ENCODE data around the gene ZNF500.

The ZNF500 gene

DNA sequence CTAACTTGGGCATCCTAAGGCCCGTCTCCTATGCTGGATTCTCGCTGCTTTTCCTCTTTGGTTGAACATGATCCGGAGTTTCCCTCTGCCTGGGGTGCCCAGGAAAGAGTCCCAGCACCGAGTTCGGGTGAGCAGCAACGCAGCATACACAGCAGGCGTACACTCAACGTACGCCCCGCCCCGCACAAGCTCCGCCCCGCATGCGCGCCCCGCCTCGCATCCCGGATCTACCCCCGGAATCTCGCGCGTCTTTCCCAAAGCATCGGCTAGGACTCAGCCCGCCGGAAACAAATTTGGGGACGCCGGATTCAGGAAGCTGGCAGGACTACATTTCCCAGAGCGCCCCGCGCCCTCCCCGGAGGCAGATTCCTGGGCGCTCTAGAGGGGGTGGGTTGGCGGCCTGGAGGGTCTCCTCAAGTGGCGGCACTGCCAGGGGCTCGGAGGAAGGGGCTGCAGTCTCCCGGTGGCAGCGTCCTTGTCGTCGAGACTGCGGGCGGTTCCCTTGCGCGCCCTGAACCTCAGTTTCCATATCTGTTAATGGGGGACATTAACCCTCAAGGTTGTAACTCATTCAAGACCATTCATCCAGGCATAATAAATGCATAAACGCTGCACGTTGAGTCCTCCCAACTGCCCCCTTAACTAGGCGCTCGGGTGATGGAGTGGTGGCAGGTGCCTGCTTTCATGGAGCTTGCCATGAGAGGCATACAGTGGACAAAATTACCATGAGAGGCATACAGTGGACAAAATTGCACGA is 1.8 kb upstream of the ZNF500 start:
- TF ChIP-seq ELF4 (IDR thresholded peaks at IDR 0.05) (peak; percentile 52), L3MBTL2 (conservative IDR thresholded peaks at IDR 0.05) (no peak)
- peak; percentile 95 for DNase-seq (ENCODE audit: extremely low spot score)
- ChIA-PET POLR2A (interaction anchor here (1.0 to 3.1 kb wide), 11 partner anchors 11 to 176 kb away, joined by 3 to 19 read pairs (median 4); partner anchors contain the start of genes ANKS3, DNAAF8, NUDT16L1 and ROGDI), CTCF (interaction anchor here (0.7 kb wide), 1 partner anchor 29 kb away, joined by 3 read pairs; no protein-coding TSS in a partner anchor)

DNA sequence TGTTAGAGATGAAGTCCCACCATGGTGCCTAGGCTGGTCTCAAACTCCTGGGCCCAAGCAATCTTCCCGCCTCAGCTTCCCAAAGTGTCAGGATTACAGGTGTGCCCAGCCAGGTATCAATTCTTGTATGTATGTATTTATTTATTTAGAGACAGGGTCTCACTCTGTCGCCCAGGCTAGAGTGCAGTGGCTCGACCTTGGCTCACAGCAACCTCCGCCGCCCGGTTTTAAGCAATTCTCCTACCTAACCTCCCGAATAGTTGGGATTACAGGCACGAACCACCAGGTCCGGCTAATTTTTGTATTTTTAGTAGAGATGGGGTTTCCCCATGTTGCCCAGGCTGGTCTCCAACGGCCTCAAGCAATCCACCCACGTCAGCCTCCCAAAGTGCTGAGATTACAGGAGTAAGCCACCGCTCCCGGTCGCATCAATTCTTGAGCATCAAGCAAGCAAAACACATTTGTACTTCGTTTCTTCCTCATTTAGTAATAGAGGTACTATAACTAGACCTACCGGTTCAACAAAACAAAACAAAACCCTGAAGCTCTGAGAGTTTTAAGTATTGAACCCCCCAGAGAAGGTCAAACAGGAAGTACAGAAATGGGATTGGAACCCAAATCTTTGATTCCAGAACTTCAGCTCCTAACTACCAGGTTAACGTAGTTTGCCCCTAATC is 1.0 kb upstream of the ZNF500 start:
- no peak for DNase-seq (ENCODE audit: extremely low spot score)
- no peak for TF ChIP-seq FOXM1 (IDR thresholded peaks at IDR 0.05; ENCODE audit: borderline replicate concordance)
- no peak for TF ChIP-seq NFRKB (IDR thresholded peaks at IDR 0.05)
- TF ChIP-seq ELF4 (IDR thresholded peaks at IDR 0.05) = no peak
- TF ChIP-seq, protein P1, sequence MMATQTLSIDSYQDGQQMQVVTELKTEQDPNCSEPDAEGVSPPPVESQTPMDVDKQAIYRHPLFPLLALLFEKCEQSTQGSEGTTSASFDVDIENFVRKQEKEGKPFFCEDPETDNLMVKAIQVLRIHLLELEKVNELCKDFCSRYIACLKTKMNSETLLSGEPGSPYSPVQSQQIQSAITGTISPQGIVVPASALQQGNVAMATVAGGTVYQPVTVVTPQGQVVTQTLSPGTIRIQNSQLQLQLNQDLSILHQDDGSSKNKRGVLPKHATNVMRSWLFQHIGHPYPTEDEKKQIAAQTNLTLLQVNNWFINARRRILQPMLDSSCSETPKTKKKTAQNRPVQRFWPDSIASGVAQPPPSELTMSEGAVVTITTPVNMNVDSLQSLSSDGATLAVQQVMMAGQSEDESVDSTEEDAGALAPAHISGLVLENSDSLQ (IDR thresholded peaks at IDR 0.05) = no peak
- TF ChIP-seq ZNF384 (IDR thresholded peaks at IDR 0.05) = no peak
- no peak for TF ChIP-seq HDGF (IDR thresholded peaks at IDR 0.05; ENCODE audit: borderline replicate concordance)
- CTCF ChIA-PET = no interaction called here
- POLR2A ChIA-PET = interaction anchor here (1.0 to 3.1 kb wide), 10 partner anchors 12 to 177 kb away, joined by 3 to 19 read pairs (median 4); partner anchors contain the start of genes ANKS3, DNAAF8, ROGDI and SEPTIN12

DNA sequence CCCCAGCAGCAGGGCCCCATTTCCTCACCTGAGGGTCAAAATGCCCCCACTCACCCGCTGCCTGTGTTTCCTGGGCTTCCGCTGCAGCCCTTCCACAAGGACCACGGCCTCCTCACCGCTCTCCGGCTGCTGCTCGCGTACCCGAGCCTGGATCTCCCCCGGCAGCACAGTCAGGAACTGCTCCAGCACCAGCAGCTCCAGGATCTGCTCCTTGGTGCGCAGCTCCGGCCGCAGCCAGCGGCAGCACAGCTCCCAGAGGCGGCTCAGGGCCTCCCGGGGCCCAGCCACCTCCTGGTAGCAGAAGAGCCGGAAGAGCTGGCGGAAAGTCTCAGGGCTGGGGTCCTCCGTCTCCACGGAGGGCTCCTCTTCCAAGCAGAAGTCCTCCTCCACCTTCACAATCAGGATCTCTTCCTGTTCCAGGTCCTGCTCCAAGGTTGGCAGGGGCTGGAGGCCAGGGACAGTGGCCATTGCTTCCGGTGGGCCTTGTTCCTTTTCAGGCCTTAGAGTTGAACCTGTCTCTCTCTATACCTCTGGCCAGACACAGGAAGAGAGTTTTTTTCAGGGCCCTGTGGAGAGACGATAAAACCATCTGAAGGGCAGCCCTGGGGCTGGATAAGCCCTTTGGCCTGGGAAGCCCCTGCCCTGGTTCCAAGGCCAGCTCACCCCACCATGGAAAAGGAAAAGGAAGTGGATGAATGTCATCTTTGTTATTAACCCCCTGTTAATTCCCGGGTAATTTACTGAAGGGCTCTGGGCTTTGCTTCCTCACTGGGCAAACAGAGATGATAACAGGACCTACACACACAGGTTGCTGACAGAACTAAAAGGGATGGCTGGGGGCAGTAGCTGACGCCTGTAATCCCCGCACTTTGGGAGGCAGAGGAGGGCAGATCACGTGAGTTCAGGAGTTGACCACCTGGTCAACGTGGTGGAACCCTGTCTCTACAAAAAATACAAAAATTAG is 1.2 kb downstream of the ZNF500 start:
- ChIA-PET POLR2A (interaction anchor here (1.3 kb wide), 1 partner anchor 31 kb away, joined by 3 read pairs; the partner anchor contains the start of gene DNAAF8), CTCF (no interaction called here)
- TF ChIP-seq FOXK2 (IDR thresholded peaks at IDR 0.05) = no peak
- TF ChIP-seq SUZ12 (IDR thresholded peaks at IDR 0.05) = no peak
- no peak for TF ChIP-seq CTBP1 (IDR thresholded peaks at IDR 0.05; ENCODE audit: borderline replicate concordance)
- no peak for TF ChIP-seq LEF1 (IDR thresholded peaks at IDR 0.05; ENCODE audit: borderline replicate concordance)
- no peak for TF ChIP-seq TARDBP (IDR thresholded peaks at IDR 0.05)
- no peak for TF ChIP-seq BHLHE40 (IDR thresholded peaks at IDR 0.05; ENCODE audit: borderline replicate concordance)
- no peak for TF ChIP-seq NFRKB (IDR thresholded peaks at IDR 0.05)
- no peak for TF ChIP-seq SP1 (IDR thresholded peaks at IDR 0.05)
- TF ChIP-seq, protein P1 (IDR thresholded peaks at IDR 0.05) = no peak
- no peak for TF ChIP-seq ARNT (IDR thresholded peaks at IDR 0.05)
- no peak for TF ChIP-seq L3MBTL2 (conservative IDR thresholded peaks at IDR 0.05)
- DNase-seq (ENCODE audit: extremely low spot score) = no peak

DNA sequence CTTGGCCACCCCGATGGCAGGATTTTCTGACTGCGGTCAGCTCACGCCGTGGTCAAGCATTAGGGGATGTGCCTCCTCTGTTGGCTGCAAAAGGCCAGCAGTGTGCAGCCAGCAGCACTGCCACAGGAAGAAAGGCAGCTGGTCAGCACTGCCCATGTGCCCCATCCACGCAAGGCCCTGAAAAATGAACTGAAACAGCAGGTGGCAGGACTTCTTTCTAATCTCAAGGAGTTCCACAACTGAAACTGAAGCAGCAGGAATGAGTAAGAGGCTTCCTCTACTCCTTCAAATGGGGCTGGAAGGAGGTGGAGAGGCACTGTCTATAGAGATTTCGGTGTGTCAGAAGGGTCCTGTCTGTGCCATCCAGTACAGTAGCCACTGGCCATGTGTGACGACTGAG is 3.2 kb downstream of the ZNF500 start:
- no peak for TF ChIP-seq L3MBTL2 (conservative IDR thresholded peaks at IDR 0.05)
- TF ChIP-seq, protein P1 (IDR thresholded peaks at IDR 0.05) = no peak
- no peak for TF ChIP-seq ZNF384 (IDR thresholded peaks at IDR 0.05)
- no peak for TF ChIP-seq SUZ12 (IDR thresholded peaks at IDR 0.05)
- TF ChIP-seq FOXM1 (IDR thresholded peaks at IDR 0.05; ENCODE audit: borderline replicate concordance) = no peak
- TF ChIP-seq HDGF (IDR thresholded peaks at IDR 0.05; ENCODE audit: borderline replicate concordance) = no peak
- no peak for TF ChIP-seq BHLHE40 (IDR thresholded peaks at IDR 0.05; ENCODE audit: borderline replicate concordance)
- TF ChIP-seq ELF4 (IDR thresholded peaks at IDR 0.05) = no peak
- no peak for TF ChIP-seq CTBP1 (IDR thresholded peaks at IDR 0.05; ENCODE audit: borderline replicate concordance)
- no peak for TF ChIP-seq SP1 (IDR thresholded peaks at IDR 0.05)
- TF ChIP-seq FOXK2 (IDR thresholded peaks at IDR 0.05) = no peak
- TF ChIP-seq ARNT (IDR thresholded peaks at IDR 0.05) = no peak
- TF ChIP-seq FOXA1 (IDR thresholded peaks at IDR 0.05) = no peak
- no peak for TF ChIP-seq LEF1 (IDR thresholded peaks at IDR 0.05; ENCODE audit: borderline replicate concordance)
- TF ChIP-seq NFRKB (IDR thresholded peaks at IDR 0.05) = no peak

DNA sequence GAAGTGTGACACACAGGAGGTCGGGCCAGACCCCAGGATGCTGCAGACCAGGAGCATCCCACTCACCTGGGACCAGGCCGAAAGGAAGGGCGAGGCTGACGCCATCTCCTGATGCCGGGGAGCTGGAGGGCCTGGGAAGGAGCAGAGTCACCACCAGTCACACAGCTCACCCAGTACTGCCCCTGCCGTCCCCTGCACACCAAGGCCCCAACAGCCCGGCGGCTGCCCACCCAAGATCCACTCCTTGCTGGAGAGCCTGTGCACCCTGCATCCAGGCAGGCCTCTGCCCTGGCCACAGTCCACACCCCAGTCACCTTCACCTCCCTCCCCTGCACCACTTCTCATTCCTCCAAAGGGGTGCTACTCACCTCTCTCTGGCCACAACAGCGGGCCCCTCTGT is 4.8 kb downstream of the ZNF500 start:
- TF ChIP-seq TARDBP (IDR thresholded peaks at IDR 0.05) (no peak), L3MBTL2 (conservative IDR thresholded peaks at IDR 0.05) (no peak), HDGF (IDR thresholded peaks at IDR 0.05; ENCODE audit: borderline replicate concordance) (no peak), ELF4 (IDR thresholded peaks at IDR 0.05) (no peak), ZNF384 (IDR thresholded peaks at IDR 0.05) (no peak), SUZ12 (IDR thresholded peaks at IDR 0.05) (no peak), NFRKB (IDR thresholded peaks at IDR 0.05) (no peak), SP1 (IDR thresholded peaks at IDR 0.05) (no peak), FOXM1 (IDR thresholded peaks at IDR 0.05; ENCODE audit: borderline replicate concordance) (no peak), BHLHE40 (IDR thresholded peaks at IDR 0.05; ENCODE audit: borderline replicate concordance) (no peak), ARNT (IDR thresholded peaks at IDR 0.05) (no peak), FOXK2 (IDR thresholded peaks at IDR 0.05) (no peak), FOXA1 (IDR thresholded peaks at IDR 0.05) (no peak), LEF1 (IDR thresholded peaks at IDR 0.05; ENCODE audit: borderline replicate concordance) (no peak), CTBP1 (IDR thresholded peaks at IDR 0.05; ENCODE audit: borderline replicate concordance) (no peak)
- TF ChIP-seq, protein P1 (IDR thresholded peaks at IDR 0.05) = no peak
- ChIA-PET CTCF (interaction anchor here (0.6 kb wide), 1 partner anchor 1728 kb away, joined by 4 read pairs; no protein-coding TSS in a partner anchor), POLR2A (no interaction called here)
- no peak for DNase-seq (ENCODE audit: extremely low spot score)

More for the DNA sequence above, 3.2 kb downstream of the ZNF500 start:
- no peak for DNase-seq (ENCODE audit: extremely low spot score)
- ChIA-PET CTCF (interaction anchor here (0.7 to 0.8 kb wide), 2 partner anchors 14 to 136 kb away, joined by 4 to 7 read pairs; no protein-coding TSS in a partner anchor), POLR2A (no interaction called here)
